HL-60/S4 treated with retinoic acid at 250 ng/mL for 4 days and 3 days (cell line): Measurements from ENCODE around the gene ATF3.

Source experiments
- in situ Hi-C: fragments of 300-500 bp; cut with MboI; formaldehyde crosslinking; loops from 2 replicates; pipeline ENCODE4 v1.7.0; 2022; ENCODE audit warnings: low sequenced_read_pairs

Gene ATF3

GRCh38 chr1:212586206-212587015 is 22.1 kb upstream of the ATF3 start:
- in situ Hi-C loops, result no loop called here

DNA sequence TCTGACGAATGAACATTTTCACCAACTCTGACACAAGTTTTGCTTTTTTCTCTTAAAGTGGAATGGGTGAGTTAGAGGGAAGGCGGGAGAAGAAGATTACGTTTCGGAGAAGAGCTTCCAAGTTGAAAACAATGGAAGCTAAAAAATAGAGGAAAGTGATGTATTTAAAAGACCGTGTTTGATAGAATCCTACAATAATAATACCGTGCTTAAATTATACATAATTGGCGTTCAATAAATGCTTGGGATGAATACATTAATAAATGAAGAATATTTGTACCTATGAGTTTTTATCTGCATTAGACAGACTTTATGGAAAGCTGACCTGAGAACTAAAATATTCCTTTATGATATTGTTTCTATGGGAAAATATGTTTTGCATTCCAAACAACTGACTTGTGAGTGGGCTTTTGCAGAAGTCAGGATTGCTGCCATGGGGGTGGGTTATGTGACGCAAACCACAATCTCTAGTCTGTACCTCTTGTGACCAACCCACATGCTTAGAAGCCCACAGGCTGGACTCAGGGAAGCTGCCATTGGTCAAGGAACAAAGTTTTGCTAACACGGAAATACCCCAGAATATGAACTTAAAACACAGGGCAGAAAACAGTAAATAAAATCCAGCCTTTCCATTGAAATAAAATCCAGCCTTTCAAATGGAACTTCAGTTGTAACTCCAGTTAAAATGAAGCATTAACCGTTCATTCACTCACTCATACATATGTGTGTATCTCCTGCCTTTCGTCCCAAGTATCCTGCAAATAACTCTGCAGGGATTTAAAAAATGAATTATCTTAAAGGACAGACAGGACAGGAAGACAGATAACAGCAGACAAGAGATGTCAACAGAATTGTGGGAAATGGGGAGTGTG is 21.3 kb upstream of the ATF3 start:
- in situ Hi-C loops, result no loop called here

- in situ Hi-C loops, result no loop called here
Measured at GRCh38 chr1:212587888-212588510, 20.6 kb upstream of the ATF3 start.

GRCh38 chr1:212589446-212589845 is 19.1 kb upstream of the ATF3 start:
- in situ Hi-C loops, result no loop called here

DNA sequence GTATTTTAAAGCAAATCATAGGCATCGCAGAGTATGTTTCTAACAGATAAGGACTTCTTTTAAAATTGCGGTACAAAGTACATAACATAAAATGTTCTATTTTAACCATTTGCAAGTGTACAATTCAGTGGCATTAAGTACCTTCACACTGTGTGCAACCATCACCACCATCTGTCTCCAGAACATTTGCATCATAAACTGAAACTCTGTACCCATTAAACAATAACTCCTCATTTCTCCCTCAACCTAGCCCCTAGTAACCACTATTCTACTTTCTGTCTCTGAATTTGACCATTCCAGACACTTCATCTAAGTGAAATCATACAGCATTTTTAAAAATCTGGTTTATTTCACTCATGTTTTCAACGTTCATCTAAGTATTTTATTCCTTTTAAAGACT is 16.6 kb upstream of the ATF3 start:
- in situ Hi-C loops, result no loop called here

DNA sequence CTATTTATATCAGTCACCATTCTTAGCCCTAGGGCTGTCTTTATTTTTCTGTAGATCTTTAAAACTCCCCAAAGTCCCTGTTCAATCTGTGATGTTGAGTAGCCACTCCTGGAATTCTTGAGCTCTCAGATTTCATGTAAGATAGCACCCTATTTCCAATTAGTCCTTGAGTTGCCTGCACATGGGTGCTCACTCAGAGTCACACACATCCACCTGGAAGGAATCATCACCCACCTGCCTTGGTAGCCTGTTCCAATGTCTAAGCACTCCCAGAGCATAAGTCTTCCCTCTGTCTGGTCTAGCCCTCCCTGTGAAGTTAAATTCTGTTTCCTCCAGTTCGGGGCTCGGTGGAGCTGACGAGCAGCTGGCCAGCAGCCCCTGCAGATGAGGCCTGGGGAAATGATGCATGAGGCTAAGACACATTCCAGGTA is 14.7 kb upstream of the ATF3 start:
- in situ Hi-C loops, result no loop called here

- in situ Hi-C loops, result no loop called here
Measured at GRCh38 chr1:212594640-212595039, 13.9 kb upstream of the ATF3 start.

DNA sequence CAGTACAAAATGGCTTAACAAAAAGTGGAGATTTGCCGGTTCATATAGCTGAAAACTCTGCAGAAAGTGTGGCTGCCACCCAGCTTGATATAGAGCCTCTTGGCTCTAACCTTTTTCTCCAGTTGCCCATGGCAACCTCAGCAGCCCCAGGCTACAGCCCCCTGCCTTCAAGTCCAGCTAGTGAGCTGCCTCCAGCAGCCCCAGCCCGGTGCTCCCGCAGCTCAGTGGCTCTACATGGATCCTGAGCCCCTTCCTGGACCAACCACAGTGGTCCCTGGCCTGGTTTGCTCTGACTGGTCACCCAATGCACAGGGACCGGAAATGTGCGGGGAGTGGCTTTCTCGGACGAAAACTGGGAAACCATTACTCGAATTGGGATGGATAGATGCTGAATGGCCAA is 13.3 kb upstream of the ATF3 start:
- in situ Hi-C loops, result no loop called here

- in situ Hi-C loops, result no loop called here
Measured at GRCh38 chr1:212595787-212596714, 12.5 kb upstream of the ATF3 start.

DNA sequence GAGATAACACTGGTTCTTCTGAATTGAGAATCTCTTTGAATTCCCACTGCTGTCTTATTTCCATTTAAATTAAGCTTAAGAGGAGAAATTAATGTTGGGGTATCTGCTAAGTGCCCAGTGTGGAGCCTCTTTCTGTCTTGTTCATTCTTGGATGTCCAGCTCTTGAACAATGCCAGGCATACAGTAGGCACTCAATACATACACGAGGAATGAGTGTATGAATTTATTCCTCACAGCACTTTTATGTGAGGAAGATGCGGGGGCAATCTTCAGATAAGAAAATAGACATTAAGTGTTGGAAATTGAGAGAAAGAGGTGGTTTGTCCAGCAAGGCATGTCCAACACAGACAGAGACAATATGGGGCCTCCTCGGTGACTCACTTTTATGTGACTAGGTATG is 11.8 kb upstream of the ATF3 start:
- in situ Hi-C loops, result no loop called here

DNA sequence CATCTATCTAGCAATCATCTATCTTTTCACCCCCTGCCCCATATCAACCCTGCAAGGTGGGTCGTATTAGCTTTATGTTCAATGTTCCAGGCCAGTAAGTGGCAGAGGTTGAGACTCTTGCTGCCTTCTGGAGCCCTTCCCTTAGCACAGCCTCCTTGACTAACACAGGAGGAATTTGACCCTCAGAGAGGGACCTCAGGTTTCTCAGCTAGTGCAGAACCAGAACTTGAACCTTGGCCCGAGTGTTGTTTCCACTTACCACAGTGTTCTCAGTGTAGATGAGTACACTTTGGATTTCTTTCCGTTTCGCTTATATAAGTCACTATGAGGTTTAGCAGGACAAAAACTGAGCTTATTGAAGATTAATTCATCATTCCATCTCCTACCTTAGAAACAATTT is 11.1 kb upstream of the ATF3 start:
- in situ Hi-C loops, result no loop called here

- in situ Hi-C loops, result no loop called here
Measured at GRCh38 chr1:212600071-212600915, 8.3 kb upstream of the ATF3 start.

DNA sequence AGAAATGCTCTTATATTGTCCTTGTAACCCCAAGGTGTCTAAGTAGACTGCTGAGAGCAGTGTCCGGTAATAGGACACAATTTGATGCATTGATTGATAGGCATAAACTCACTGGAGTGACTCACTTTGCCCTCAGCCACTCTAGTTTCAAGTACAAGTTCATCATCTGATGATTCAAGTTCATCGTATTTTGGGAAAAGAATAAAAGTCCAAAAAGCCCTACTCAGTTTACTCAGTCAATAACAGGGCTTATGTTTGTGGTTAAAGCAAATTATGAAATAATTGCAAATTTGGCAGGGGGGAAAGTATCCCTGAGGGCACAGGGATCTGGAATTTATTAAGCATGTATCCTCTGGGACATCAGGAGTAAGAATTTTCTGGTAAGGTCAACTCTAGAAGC is 7.6 kb upstream of the ATF3 start:
- in situ Hi-C loops, result no loop called here

- in situ Hi-C loops, result no loop called here
Measured at GRCh38 chr1:212601524-212601923, 7.0 kb upstream of the ATF3 start.

DNA sequence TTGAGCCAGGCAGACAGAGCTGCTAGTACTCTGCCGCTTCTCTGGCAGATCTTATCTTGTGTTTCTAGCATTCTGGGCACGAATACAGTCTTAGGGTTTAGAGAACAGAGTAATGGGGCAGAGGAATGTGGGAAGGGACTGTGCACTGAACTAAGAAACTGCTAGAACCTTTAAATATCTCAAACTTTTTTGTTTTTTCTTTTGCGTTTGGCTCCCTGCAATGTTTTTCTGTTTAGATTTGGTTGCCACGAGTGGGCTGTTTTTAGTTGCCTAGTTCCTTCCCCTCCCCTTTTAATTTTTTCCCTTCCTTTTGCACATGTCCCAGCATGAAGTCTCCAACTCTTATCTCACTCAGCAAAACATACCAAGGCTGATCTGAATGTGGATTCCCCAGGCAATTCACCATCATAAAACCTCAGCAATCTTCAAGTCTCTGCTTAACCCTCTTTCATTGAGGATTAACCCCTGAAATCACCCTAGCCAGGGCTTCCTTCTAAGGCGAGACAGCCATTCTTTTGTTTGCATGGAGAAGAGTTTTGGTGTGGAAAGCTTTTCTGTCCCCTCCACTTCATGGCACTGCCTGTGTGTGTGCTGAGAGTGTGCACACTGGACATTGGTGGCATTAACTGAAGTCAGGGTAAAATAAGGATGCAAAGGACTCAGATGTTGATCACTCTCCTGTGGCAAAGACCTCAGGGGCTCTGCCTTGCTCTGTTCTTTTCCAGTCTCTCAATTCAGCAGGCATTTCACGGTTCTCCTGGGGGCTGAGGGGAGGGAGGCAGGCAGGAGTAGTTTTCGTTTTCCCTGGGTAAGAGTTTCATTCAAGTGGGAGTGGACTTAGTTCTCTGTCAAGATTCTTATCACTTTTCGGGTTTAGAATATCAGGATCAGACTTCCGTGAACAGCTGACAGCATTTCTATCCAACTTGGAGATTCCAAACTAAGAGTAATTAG is 2.8 kb upstream of the ATF3 start:
- in situ Hi-C loops, result no loop called here

DNA sequence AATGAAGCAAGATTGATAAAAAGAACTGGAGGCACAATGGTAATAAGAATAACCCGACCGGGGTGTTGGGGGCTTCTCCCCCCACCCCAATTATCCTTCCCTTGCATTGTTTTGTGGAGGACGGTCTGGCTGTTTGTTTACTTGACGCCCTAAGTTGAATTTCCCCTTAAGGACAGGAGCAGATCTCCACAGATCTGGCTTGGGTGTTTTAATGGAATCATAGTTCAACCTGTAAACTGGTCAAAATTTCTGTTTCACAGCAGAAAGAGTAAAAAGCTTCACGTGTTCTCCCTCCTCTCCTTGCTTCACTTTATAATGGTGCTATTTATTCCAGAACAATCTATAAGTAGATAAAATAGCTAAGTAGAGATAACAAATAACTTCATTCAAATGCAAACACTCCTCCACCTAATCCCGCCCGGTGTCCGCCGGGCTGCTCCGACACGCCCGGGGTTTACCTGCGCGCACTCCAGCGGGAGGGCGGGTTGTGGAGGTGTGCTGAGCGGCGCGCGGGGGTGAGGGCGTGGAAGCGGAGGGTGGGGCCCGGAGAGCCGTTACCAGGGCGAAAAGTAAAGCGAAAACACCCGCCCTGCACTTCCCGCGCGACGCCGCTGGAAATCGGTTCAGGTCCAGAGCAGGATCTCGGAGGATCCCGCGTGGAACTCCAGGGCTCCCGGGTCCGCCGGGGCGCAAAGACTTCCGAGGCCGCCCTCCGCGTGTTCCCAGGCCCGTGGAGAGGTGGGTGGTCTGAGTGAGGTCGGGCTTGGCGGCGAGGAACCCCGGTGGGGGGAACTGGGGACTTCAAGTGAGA is 2.0 kb upstream of the ATF3 start:
- in situ Hi-C loops, result no loop called here

DNA sequence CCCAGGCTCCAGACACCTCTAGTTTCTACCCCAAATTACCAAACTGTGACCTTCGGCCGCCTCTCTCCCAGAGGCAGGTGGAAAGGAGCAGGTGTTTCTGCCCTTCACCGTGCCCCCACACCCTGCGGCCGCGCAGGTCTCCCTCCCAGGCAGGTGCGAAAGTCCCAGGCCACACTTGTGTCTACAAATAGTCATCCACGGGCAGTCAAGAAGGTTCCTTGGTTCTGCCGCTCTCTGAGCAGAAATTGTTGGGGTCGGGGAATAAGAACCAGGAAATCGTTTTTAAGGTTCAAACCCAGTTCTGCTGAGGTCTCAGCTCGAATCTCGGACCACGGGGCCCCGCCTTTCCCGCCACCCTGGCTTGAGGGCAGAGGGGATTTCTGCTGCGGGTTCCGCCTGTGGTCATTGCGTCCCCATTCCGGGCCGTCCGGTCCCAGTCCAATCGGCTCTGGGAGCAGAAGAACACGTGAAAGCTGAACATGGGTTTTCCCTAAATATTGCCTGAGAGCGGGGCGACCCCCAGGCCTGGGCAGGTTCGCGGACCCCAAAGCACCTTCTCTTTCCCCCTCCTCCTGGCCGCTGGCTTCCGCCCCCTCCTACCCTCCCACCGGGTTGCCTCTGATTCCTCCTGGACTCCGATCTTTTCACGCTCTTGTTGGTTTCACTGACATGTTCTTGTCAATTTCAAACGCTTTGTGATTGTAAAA is 1.2 kb upstream of the ATF3 start:
- in situ Hi-C loops, result no loop called here
